Kidney (tissue), 14 donors: ENCODE results near the gene SULF2. TPM values are rescaled to one million over a fixed set of nuclear protein-coding genes. Genes with fewer than 3 reads are reported as not detected.
A peak's percentile ranks its signal among the peaks of the same experiment; 100 is the strongest.

Experiments
- DNase-seq, 5 donors: peaks; one replicate each; pipeline ENCODE4 v3.0.0-alpha.2; 2013 to 2020
- FAIRE-seq: peaks from 2 replicates; lab custom pipeline; 2012; peaks lifted over from hg19 to GRCh38; lab: Jason Lieb, UNC
- H3K27ac ChIP-seq, 2 donors: one replicate each; pipeline ENCODE4 v1.7.0; 2013; ENCODE audit warnings: low read depth in 2 of 2, low read length in 2 of 2, inconsistent platforms in 1 of 2
- H3K27me3 ChIP-seq: one replicate; pipeline ENCODE4 v1.7.1; 2013; ENCODE audit warnings: low read length, inconsistent platforms; ENCODE audit not compliant: control insufficient read depth, insufficient read depth
- H3K36me3 ChIP-seq, 3 donors: one replicate each; pipeline versions ENCODE4 v1.7.0 to v1.7.1; 2013; ENCODE audit warnings: low read length in 3 of 3, control low read depth in 1 of 3, inconsistent platforms in 1 of 3; ENCODE audit not compliant: insufficient read depth in 3 of 3, control insufficient read depth in 2 of 3
- H3K4me1 ChIP-seq, 3 donors: one replicate each; pipeline versions ENCODE4 v1.7.0 to v1.7.1; 2013; ENCODE audit warnings: low read length in 3 of 3, inconsistent platforms in 1 of 3, low read depth in 1 of 3; ENCODE audit not compliant: control insufficient read depth in 2 of 3, insufficient read depth in 2 of 3
- H3K4me3 ChIP-seq, 3 donors: one replicate each; pipeline versions ENCODE4 v1.7.0 to v1.8.1; 2013; ENCODE audit warnings: low read length in 3 of 3, control low read depth in 1 of 3, inconsistent platforms in 1 of 3
- H3K9ac ChIP-seq, 3 donors: one replicate each; pipeline versions ENCODE4 v1.7.0 to v1.7.1; 2013; ENCODE audit warnings: low read length in 3 of 3, control low read depth in 1 of 3, inconsistent platforms in 1 of 3
- H3K9me3 ChIP-seq, 3 donors: one replicate each; pipeline versions ENCODE4 v1.7.0 to v1.7.1; 2013; ENCODE audit warnings: low read length in 3 of 3, control low read depth in 1 of 3, inconsistent platforms in 1 of 3; ENCODE audit not compliant: control insufficient read depth in 2 of 3, insufficient read depth in 1 of 3
- CTCF ChIP-seq: IDR thresholded peaks from 3 replicates; pipeline ENCODE4 v1.5.1; 2012; ENCODE audit warnings: mild to moderate bottlenecking, moderate library complexity, borderline replicate concordance; ENCODE audit not compliant: insufficient read depth; ENCODE audit errors: extremely low read depth
- intact Hi-C: fragments of 100-400 bp; cut with DNase I; formaldehyde crosslinking; loops from one replicate; pipeline ENCODE4 v1.11.1; 2022
- polyA plus RNA-seq: library from polyadenylated mRNA; stranded (reverse); fragments of 350-450 nt; fragmentation: Illumina TruSeq; extraction: RNeasy Lipid Tissue Mini Kit (QIAGEN cat#74804); gene quantifications from one replicate; pipeline ENCODE4 v1.2.3, GENCODE V29; 2014; ENCODE audit warnings: low read depth, low replicate concordance; ENCODE audit not compliant: insufficient read depth
- total RNA-seq: library from RNA; stranded (reverse); fragmentation: NEBNext Ultra II Directional; extraction: Animal tissue kit (Norgen Biotek cat#: 25700); gene quantifications from one replicate; pipeline ENCODE4 v1.2.1, GENCODE V29; 2021
- donor health status: control.
- donor health status: control.
- donor health status: control.
- donor health status: control.
- donor health status: control.
- donor health status: DM: yes; HTN: yes; CAD: no.
- donor health status: Normal renal cell carcinoma (clear cell type).

Gene SULF2
- total and polyA plus RNA-seq, 2 donors from 2014 or later: 85.1 to 257 TPM

GRCh38 chr20:47788741-47789080 is 3.4 kb upstream of the SULF2 start:
- Histone ChIP-seq H3K9ac (no peak overlapping the region), H3K27me3 (no peaks in the 10 kb centered on the region), H3K4me3 (no peak overlapping the region), H3K27ac (no peak overlapping the region), H3K9me3 (no peaks in the 10 kb centered on the region), H3K36me3 (no peaks in the 10 kb centered on the region), H3K4me1 (peaks cover 0 to 7% (median 2%) of the 10 kb centered on the region in 3 donors)
- intact Hi-C loops: loop anchor here (10.0 kb wide), 1 partner anchor 826 kb away; no protein-coding TSS in a partner anchor
- FAIRE-seq (no peak), DNase-seq (peak in 1 of 5 donors; percentile 59)
- TF ChIP-seq CTCF: no peak

DNA sequence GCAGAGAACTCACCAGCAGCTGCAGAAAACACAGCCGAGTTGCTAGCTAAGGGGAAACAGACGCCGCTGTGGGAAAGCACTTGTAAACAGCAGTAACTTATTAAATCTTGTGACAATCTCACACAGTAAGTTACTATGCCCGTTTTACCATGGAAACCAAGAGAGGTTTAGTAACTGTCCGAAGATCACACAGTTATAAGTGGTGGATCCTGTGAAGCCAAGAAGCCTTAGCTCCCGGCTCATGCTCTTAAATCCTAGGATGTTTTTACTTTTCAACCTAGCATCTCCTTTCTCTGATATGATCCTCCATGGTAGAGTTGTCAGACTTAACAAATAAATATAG is 1.5 kb upstream of the SULF2 start:
- TF ChIP-seq CTCF: no peak
- Histone ChIP-seq H3K27me3 (no peaks in the 10 kb centered on the region), H3K36me3 (no peaks in the 10 kb centered on the region), H3K27ac (peak overlapping the region; percentile 71 to 89), H3K9me3 (no peaks in the 10 kb centered on the region), H3K9ac (peak overlapping the region in 2 of 3 donors; percentile 23 to 83), H3K4me3 (peak overlapping the region; percentile 12 to 72 (median 41)), H3K4me1 (peaks cover 2 to 9% (median 9%) of the 10 kb centered on the region in 3 donors)
- DNase-seq: no peak
- no peak for FAIRE-seq
- intact Hi-C loops: loop anchor here (10.0 kb wide), 1 partner anchor 828 kb away; no protein-coding TSS in a partner anchor

- H3K27me3 ChIP-seq: no peaks in the 10 kb centered on the region
- peaks cover 2 to 9% (median 9%) of the 10 kb centered on the region in 3 donors for H3K4me1 ChIP-seq
- TF ChIP-seq CTCF: peak; percentile 53
- peak overlapping the region; percentile 68 to 72 (median 69) for H3K4me3 ChIP-seq
- no peaks in the 10 kb centered on the region for H3K9me3 ChIP-seq
- peak overlapping the region; percentile 71 to 89 for H3K27ac ChIP-seq
- DNase-seq (peak; percentile 88 to 96 (median 92)), FAIRE-seq (no peak)
- peak overlapping the region; percentile 26 to 83 (median 35) for H3K9ac ChIP-seq
- intact Hi-C loops: loop anchor here (10.0 kb wide), 1 partner anchor 829 kb away; no protein-coding TSS in a partner anchor
- H3K36me3 ChIP-seq: no peaks in the 10 kb centered on the region
These were observed 828 bp upstream of the SULF2 start for GRCh38 chr20:47785854-47786764.
